GM19467 (cell line): ENCODE results near the gene CLDN25.
"Not testable (repeated sequence)": the region's sequence is repeated elsewhere in the genome, so short reads cannot be mapped to it uniquely, and the experiment has no call there.

Experiments used
- ATAC-seq: cut with Tn5 transposase; IDR thresholded peaks from one replicate; pipeline ENCODE4 v1.9.1; 2021; ENCODE audit warnings: mild to moderate bottlenecking, moderate library complexity; ENCODE audit not compliant: unreplicated experiment

The CLDN25 gene

GRCh38 chr11:113779496-113779895 lies at the start of gene CLDN25:
TSS of gene CLDN25 (plus strand) at chr11:113779796. CDS start at chr11:113779796, 0 bp downstream.
- no peak for ATAC-seq

- no peak for ATAC-seq
Observed at GRCh38 chr11:113730887-113731726, 48.5 kb upstream of the CLDN25 start.

GRCh38 chr11:113732092-113732491 lies 47.5 kb upstream of the CLDN25 start:
- no peak for ATAC-seq

- no peak for ATAC-seq
Observed at GRCh38 chr11:113736323-113736722, 43.3 kb upstream of the CLDN25 start.

GRCh38 chr11:113752932-113753331 lies 26.7 kb upstream of the CLDN25 start:
- ATAC-seq, result no peak

- ATAC-seq, result no peak
Observed at GRCh38 chr11:113760241-113760640, 19.4 kb upstream of the CLDN25 start.

DNA sequence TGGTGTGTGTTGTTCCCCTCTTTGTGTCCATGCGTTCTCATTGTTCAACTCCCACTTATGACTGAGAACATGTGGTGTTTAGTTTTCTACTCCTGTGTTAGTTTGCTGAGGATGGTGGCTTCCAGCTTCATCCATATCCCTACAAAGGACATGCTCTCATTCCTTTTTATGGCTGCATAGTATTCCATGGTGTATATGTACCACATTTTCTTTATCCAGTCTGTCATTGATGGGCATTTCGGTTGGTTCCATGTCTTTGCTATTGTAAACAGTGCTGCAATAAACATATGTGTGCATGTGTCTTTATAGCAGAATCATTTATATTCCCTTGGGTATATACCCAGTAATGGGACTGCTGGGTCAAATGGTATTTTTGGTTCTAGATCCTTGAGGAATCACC lies 16.6 kb upstream of the CLDN25 start:
- not testable (repeated sequence) for ATAC-seq

DNA sequence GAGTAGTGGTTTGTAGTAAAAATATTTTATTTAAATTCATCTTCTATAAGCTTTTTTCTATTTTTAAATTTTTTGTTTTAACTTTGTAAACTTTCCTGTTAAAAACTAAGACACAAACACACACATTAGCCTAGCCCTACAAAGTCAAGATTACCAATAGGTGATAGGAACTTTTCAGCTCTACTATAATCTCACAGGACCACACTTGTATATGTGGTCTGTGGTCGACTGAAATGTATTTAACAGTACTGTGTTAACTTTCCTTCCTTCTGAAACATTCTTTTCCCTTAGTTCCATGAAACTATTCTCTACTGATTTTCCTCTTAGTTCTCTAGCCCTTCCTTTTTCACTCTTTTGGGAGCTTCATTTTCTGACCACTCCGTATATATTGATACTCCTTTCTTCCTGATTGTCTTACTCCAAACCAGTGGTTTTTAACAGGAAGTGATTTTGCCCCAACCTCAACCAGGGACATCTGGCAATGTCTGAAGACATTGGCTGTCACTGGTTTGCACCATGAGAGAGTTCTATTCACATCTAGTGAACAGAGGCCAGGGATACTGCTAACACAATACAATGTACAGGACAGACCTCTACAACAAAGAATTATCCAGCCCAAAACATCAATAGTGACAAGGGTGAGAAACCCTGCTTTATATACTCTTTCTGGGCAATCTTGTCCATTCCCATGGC lies 14.9 kb upstream of the CLDN25 start:
- ATAC-seq, result no peak

DNA sequence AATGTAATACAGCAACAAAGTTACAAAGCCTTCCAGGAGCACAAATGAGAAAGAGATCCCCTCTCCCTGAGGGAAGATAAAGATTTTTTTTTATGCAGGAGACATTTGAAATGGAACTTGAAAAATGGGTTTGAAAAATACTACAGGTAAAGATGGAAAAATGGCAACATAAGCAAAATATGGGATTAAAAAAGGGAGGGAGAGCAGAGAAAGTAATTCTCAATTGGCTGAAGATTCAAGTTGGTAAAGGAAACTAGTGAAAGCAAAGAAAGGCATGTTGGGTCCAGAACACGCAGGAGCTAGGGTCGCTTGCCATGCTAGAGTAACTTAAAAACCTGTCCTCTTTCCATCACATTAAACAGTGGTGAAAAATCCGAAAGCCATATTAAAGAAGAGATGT lies 7.6 kb upstream of the CLDN25 start:
- ATAC-seq, result no peak

GRCh38 chr11:113773092-113773415 lies 6.5 kb upstream of the CLDN25 start:
- peak; percentile 2 for ATAC-seq

- peak; percentile 98 for ATAC-seq
Observed at GRCh38 chr11:113773416-113774173, 6.0 kb upstream of the CLDN25 start, which contains the start of gene ZW10. TSS of gene ZW10 (minus strand) at chr11:113773692. CDS start at chr11:113773666, 26 bp downstream.

DNA sequence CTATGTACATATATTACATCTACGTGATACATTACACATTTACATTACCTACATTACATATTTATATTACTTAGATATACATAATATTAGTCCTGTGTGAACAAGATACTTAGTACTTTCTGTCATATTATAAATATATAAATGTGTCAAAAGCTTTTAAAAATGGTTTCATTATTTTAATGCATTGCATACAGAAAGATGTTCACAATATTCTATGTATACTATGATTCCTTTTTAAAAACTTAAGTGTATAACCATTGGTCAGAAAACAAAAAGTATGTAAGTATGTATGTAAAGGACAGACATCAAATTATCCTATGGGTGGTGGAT lies 5.5 kb upstream of the CLDN25 start:
- ATAC-seq, result no peak

DNA sequence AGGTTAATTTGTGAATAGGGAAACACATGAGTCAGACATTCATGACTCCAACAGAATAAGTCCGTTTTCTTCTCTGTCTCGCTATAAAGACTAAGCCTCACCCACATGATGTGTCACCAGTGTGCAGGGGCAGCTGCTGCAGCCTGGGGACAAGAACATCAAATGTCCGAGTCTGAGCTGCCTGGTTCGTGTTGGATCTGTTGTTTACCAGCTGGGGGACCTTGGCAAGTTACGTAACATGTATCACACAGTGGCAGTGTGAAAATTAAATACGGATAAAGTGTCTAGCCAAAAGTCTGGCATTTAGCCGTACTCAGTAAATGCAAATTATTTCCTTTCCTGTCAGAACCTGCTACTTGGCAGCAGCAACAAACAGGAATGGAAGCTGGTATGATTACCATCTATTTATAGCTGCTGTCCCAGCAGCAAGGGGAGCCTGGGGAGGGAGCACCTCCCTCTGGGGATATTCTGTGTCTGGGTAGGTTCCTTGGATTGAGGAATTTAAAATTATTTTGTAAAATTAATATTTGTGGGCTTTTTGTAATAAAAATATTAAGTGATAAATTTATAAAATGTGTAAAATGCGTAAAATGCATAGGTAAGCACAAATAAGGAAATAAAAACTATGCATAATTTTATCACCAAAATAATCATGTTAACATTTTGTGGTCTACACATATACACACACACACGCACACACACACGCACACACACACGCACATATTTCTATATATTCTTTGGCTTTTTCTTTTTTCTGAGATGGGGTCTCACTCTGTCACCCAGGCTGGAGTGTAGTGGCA lies 1.3 kb upstream of the CLDN25 start:
- ATAC-seq, result no peak

DNA sequence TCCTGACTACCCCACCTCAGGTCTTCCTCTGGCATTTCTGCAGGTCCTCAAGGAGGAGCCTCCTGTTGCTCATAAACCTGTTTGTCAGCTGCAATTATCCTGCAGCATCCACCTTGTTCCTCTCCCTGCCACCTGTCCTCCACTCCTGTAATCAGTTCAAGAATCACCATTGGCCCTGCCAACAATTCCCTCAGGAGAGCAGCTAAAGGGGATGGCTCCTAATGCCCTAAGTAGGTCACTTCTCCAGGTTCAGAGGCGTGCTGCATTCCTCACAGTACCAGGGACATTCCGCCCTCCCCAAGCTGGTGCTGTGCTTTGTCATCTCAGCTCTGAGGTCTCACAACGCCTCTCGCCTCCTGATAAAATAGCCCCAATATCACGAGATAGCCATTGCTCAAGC lies 2.1 kb downstream of the CLDN25 start:
- ATAC-seq, result no peak

GRCh38 chr11:113782134-113782533 lies 2.5 kb downstream of the CLDN25 start:
- ATAC-seq, result no peak

DNA sequence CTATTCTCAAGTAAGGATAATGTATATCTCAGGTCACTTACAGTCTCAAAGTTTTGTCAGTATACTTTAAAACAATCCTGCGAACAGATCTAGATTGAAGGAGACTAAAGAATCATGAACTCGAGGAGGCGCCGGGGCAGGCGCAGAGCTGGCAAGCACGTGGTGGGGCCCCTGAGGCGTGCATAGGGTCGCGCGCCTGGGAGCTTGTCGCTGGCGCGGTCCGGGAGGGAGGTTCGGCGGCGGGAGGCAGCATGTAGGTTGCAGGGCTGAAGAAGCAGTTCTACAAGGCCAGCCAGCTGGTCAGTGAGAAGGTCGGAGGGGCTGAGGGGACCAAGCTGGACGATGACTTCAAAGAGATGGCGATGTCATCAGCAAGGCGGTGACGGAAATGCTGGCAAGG lies 9.4 kb downstream of the CLDN25 start:
- not testable (repeated sequence) for ATAC-seq

DNA sequence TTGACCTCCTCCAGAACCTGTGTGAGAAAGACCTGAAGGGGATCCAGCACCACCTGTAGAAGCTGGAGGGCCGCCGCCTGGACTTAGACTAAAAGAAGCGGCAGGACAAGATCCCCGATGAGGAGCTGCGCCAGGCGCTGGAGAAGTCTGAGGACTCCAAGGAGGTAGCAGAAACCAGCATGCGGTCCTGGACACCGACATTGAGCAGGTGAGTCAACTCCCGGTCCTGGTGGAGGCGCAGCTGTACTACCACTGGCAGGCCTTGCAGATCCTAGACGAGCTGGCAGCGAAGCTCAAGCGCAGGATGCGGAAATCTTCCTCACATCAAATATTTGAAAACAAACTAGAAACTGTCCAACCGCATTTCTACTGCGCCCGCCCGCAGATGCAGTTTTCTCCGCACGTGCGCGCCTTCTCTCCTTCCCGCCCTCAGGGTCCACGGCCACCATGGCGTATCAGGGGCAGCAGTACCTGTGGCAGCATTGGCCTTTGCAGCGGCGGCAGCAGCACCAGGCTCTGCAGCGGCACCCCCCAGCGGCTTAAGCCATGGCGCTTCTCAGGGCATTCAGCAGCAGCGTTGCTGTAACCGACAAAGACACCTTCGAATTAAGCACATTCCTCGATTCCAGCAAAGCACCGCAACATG lies 10.2 kb downstream of the CLDN25 start:
- ATAC-seq, result no peak

GRCh38 chr11:113796663-113797259 lies 17.2 kb downstream of the CLDN25 start:
- no peak for ATAC-seq

DNA sequence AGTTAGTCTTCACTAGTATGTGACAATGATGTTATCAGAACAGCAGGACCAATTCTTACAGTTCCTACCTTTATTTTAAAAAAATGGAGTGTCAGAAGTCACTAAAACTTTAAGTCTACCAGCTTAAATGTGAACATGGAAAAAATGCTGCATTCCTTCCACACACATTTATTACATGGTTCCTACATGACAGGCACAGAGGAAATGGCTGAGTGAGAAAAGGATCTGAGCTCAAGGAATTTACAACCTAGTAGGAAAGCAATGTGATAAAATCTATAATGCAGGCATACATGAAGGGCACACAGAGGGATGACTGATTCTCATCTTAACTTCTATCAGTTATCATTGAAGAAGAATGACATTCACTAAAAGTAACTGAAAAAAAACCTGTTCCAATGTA lies 23.0 kb downstream of the CLDN25 start:
- ATAC-seq, result no peak

- ATAC-seq, result no peak
Observed at GRCh38 chr11:113805640-113806039, 26.0 kb downstream of the CLDN25 start.
